Upper lobe of right lung (tissue), 1 donor: ENCODE results near the gene OR51B2. TPM values are rescaled to one million over a fixed set of nuclear protein-coding genes. Genes with fewer than 3 reads are reported as not detected.

Experiments
- ATAC-seq: fragments of 200-7000 bp; cut with Tn5 transposase; one replicate; pipeline ENCODE4 v1.9.1; 2020; ENCODE audit warnings: mild to moderate bottlenecking, moderate library complexity
- DNase-seq: peaks from one replicate; pipeline ENCODE4 v3.0.0-alpha.2; 2020
- H3K27ac ChIP-seq: fragments of 200-600 bp; one replicate; pipeline ENCODE4 v1.8.0; 2022
- H3K27me3 ChIP-seq: fragments of 200-600 bp; one replicate; pipeline ENCODE4 v1.8.0; 2022; ENCODE audit warnings: mild to moderate bottlenecking
- H3K36me3 ChIP-seq: fragments of 200-600 bp; one replicate; pipeline ENCODE4 v1.8.0; 2022
- H3K4me1 ChIP-seq: fragments of 200-600 bp; one replicate; pipeline ENCODE4 v1.8.0; 2022
- H3K4me3 ChIP-seq: fragments of 200-600 bp; one replicate; pipeline ENCODE4 v1.8.0; 2022; ENCODE audit warnings: mild to moderate bottlenecking
- H3K9me3 ChIP-seq: fragments of 200-600 bp; one replicate; pipeline ENCODE4 v1.8.0; 2022
- intact Hi-C: fragments of 100-400 bp; cut with DNase I; formaldehyde crosslinking; loops from one replicate; pipeline ENCODE4 v1.11.0; 2022
- total RNA-seq: library from RNA; stranded (reverse); fragmentation: NEBNext Ultra II Directional; extraction: Animal tissue kit (Norgen Biotek cat#: 25700); gene quantifications from one replicate; pipeline ENCODE4 v1.2.1, GENCODE V29; 2021
- TF ChIP-seq, protein P1 (sequence below): fragments of 200-600 bp; IDR thresholded peaks from one replicate; pipeline ENCODE4 v1.8.0; 2022; ENCODE audit warnings: antibody characterized with exemption
- donor health status: DM: no; HTN: yes; CAD: no; lungs with severe emphysema.

Gene OR51B2
- total RNA-seq, 1 donor from 2014 or later, result not detected

DNA sequence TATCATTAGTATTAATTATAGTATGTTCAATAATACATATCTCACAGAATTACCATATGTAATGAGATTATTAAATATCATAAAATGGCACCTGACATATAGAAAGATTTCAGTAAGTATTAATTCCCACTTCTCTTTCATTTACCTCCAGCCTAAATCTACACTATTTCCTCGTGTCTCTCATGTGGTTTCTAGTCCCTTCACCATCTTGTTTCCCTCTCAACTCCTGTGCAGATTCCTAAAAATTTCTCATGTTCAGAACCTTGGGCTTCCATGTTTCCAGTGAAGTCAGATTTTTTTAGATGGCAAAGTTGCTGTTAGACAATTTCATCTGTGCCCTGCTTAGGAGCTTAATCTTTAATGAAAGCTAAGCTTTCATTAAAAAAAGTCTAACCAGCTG lies 40.2 kb downstream of the OR51B2 start:
- Histone ChIP-seq H3K4me1 (no peaks in the 10 kb centered on the region), H3K27ac (no peak overlapping the region), H3K27me3 (no peaks in the 10 kb centered on the region), H3K36me3 (no peaks in the 10 kb centered on the region), H3K4me3 (no peak overlapping the region), H3K9me3 (no peaks in the 10 kb centered on the region)
- DNase-seq (no peak), ATAC-seq (no peak)
- intact Hi-C loops, result no loop called here
- TF ChIP-seq, protein P1, sequence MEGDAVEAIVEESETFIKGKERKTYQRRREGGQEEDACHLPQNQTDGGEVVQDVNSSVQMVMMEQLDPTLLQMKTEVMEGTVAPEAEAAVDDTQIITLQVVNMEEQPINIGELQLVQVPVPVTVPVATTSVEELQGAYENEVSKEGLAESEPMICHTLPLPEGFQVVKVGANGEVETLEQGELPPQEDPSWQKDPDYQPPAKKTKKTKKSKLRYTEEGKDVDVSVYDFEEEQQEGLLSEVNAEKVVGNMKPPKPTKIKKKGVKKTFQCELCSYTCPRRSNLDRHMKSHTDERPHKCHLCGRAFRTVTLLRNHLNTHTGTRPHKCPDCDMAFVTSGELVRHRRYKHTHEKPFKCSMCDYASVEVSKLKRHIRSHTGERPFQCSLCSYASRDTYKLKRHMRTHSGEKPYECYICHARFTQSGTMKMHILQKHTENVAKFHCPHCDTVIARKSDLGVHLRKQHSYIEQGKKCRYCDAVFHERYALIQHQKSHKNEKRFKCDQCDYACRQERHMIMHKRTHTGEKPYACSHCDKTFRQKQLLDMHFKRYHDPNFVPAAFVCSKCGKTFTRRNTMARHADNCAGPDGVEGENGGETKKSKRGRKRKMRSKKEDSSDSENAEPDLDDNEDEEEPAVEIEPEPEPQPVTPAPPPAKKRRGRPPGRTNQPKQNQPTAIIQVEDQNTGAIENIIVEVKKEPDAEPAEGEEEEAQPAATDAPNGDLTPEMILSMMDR, result no peak

DNA sequence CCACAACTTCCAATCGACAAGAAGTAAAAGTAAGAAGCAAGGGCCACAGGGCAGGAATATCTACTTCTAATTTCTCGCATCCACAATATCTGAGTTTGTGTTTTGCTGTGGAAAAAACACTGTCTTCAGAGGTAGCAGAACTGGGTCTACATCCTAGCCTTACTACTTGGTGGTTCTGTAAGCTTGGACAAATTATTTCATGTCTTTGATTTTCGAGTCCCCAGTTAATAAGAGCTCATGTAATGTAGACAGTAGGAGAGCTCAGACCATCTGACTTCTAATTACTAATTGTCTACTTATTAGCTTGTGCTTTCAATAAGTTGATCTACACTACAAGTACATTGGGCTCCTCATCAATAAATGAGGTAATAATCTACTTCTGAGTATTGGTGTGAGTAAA lies 41.0 kb downstream of the OR51B2 start:
- Histone ChIP-seq H3K27ac (no peak overlapping the region), H3K9me3 (no peaks in the 10 kb centered on the region), H3K4me3 (no peak overlapping the region), H3K4me1 (no peaks in the 10 kb centered on the region), H3K27me3 (no peaks in the 10 kb centered on the region), H3K36me3 (no peaks in the 10 kb centered on the region)
- ATAC-seq, result no peak
- TF ChIP-seq, protein P1, result no peak
- no peak for DNase-seq
- intact Hi-C loops, result no loop called here

DNA sequence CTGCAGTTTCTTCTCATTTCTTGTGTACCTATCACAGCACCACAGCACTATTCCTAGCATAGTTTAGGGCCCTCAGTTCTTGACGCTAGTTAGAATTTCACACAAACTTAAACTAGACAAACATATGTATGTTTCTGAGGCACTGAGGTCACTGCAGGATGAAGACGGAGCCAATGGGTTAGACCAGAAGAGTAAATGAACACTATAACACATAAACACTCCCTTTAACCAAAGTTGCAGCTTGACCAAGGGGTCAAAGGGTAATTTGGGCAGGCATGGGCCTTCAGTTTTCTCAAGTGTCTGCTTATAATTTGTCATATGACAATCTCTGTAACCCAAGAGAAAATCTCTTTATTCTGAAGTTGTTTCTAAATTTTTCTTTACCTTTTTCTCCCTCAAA lies 41.5 kb downstream of the OR51B2 start:
- intact Hi-C loops, result no loop called here
- ATAC-seq (no peak), DNase-seq (no peak)
- Histone ChIP-seq H3K4me1 (no peaks in the 10 kb centered on the region), H3K36me3 (no peaks in the 10 kb centered on the region), H3K9me3 (no peaks in the 10 kb centered on the region), H3K4me3 (no peak overlapping the region), H3K27me3 (no peaks in the 10 kb centered on the region), H3K27ac (no peak overlapping the region)
- TF ChIP-seq, protein P1, result no peak

DNA sequence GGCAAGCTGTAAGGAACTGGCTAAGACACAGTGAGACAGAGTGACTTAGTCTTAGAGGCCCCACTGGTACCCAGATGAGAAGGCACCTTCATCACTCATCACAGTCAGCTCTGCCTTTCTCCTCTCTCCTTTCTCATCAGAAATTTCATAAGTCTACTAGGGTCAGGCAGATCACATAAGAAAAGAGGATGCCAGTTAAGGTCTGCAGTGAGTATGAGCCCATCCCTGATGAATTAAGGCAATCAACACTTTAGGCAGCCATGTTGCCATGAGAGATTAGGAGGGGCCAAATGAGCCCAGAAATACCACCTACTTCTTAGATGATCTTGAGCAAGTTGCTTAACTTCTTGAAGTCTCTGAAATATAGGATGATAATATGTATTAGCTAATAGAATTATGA lies 42.5 kb downstream of the OR51B2 start:
- H3K9me3 ChIP-seq, result no peaks in the 10 kb centered on the region
- DNase-seq (no peak), ATAC-seq (no peak)
- no peak overlapping the region for H3K4me3 ChIP-seq
- H3K36me3 ChIP-seq, result no peaks in the 10 kb centered on the region
- H3K27me3 ChIP-seq, result no peaks in the 10 kb centered on the region
- no peaks in the 10 kb centered on the region for H3K4me1 ChIP-seq
- intact Hi-C loops, result no loop called here
- no peak overlapping the region for H3K27ac ChIP-seq
- TF ChIP-seq, protein P1, result no peak

DNA sequence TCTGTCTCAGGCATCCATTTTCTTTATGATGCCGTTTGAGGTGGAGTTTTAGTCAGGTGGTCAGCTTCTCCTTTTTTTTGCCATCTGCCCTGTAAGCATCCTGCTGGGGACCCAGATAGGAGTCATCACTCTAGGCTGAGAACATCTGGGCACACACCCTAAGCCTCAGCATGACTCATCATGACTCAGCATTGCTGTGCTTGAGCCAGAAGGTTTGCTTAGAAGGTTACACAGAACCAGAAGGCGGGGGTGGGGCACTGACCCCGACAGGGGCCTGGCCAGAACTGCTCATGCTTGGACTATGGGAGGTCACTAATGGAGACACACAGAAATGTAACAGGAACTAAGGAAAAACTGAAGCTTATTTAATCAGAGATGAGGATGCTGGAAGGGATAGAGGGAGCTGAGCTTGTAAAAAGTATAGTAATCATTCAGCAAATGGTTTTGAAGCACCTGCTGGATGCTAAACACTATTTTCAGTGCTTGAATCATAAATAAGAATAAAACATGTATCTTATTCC lies 43.5 kb downstream of the OR51B2 start:
- TF ChIP-seq, protein P1, result no peak
- intact Hi-C loops, result no loop called here
- peak; percentile 55 for ATAC-seq

More for the DNA sequence above, 43.5 kb downstream of the OR51B2 start:
- Histone ChIP-seq H3K4me3 (no peak overlapping the region), H3K4me1 (no peaks in the 10 kb centered on the region), H3K27ac (no peak overlapping the region), H3K36me3 (no peaks in the 10 kb centered on the region), H3K9me3 (no peaks in the 10 kb centered on the region), H3K27me3 (no peaks in the 10 kb centered on the region)
- no peak for DNase-seq
